NT2/D1 (cell line): Measurements from ENCODE around the gene RERG.

ENCODE experiments used
- DNase-seq: peaks from one replicate; pipeline ENCODE4 v3.0.0-alpha.2; 2011; ENCODE audit warnings: low read depth, low spot score
- H3K27me3 ChIP-seq: 2 replicates; pipeline ENCODE4 v1.6.0; 2011; ENCODE audit warnings: mild to moderate bottlenecking; ENCODE audit not compliant: insufficient read length, insufficient read depth
- H3K36me3 ChIP-seq: 2 replicates; pipeline ENCODE4 v1.6.1; 2011; ENCODE audit warnings: mild to moderate bottlenecking, low read length, mixed read lengths; ENCODE audit not compliant: insufficient read depth, insufficient read length
- H3K4me1 ChIP-seq: 2 replicates; pipeline ENCODE4 v1.5.1; 2011; ENCODE audit not compliant: insufficient read depth, insufficient read length
- H3K4me3 ChIP-seq: 2 replicates; pipeline ENCODE4 v1.5.1; 2011; ENCODE audit warnings: low read depth; ENCODE audit not compliant: insufficient read length
- H3K9ac ChIP-seq: 2 replicates; pipeline ENCODE4 v1.6.0; 2011; ENCODE audit warnings: low read depth; ENCODE audit not compliant: insufficient read length
- H3K9me3 ChIP-seq: 2 replicates; pipeline ENCODE4 v1.5.1; 2011; ENCODE audit warnings: mild to moderate bottlenecking, low read length; ENCODE audit not compliant: insufficient read depth
- SUZ12 ChIP-seq: IDR thresholded peaks from 2 replicates; pipeline ENCODE4 v1.6.1; 2011; ENCODE audit not compliant: insufficient read length, insufficient read depth; ENCODE audit errors: extremely low read depth
- YY1 ChIP-seq: IDR thresholded peaks from 2 replicates; pipeline ENCODE4 v1.6.1; 2011; ENCODE audit not compliant: insufficient read length, insufficient read depth
- ZNF274 ChIP-seq: IDR thresholded peaks from 2 replicates; pipeline ENCODE4 v1.6.1; 2011; ENCODE audit warnings: mild to moderate bottlenecking, low read depth, low read length

RERG gene, protein sequence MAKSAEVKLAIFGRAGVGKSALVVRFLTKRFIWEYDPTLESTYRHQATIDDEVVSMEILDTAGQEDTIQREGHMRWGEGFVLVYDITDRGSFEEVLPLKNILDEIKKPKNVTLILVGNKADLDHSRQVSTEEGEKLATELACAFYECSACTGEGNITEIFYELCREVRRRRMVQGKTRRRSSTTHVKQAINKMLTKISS

DNA sequence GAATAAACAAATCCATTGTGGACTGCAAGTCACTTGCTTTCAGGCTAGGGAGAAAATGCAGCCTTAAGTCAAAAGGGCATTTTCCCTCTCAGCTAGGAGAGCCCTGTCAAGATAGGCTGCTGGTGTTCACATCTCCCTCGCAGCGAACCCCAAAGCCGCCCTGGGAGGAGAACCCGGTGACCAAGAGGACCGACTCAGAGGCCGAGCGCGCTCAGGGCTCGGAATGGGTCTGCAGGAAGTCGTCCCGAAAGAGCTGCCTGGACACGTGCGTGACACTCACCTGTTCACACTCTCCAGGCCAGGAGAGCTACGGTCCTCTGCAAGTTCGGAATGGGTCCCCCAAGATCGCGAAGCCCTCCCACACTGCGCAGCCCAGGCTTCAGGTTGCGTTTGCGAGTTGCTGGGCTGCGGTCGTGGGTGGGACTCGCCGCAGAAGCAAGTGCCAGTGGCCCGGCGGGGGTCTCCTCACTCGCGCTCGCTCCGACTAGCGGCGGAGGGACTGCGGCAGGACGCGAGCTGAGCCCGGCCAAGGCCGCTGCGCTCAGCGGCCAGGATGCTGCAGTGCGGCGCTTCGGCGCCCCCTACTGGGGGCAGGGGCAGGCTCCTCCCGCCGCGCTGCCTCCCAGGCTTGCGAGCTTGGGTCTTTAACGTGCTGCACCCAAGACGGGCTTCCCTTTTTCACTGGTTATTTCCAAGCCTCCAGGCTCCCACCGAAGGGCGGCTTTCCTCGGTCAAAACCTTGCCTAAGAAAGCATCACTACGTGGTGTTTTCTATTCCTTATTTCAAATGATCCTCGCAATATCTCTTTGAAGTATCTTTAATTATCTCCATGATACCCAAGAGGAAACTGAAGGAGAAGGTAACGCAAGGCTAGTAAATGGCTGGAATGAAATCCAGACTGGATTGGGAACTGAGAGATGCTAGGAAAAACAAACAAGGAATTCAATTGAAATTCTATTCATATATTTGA, at the start of gene RERG:
Gene RERG, minus strand, starts transcription at position 503 of the 971 bp plus-strand sequence. CDS start 3,928 bp downstream, outside the sequence.
- Histone ChIP-seq H3K4me1 (peaks cover 4% of the 10 kb centered on the region), H3K4me3 (peak within 1 kb of the TSS; percentile 71), H3K36me3 (no peaks in the 10 kb centered on the region), H3K9ac (peak within 1 kb of the TSS; percentile 85), H3K27me3 (peaks cover 20% of the 10 kb centered on the region), H3K9me3 (no peaks in the 10 kb centered on the region)
- TF ChIP-seq YY1: no peak
- no peak for TF ChIP-seq ZNF274
- no peak for TF ChIP-seq SUZ12
- peak; percentile 98 for DNase-seq

DNA sequence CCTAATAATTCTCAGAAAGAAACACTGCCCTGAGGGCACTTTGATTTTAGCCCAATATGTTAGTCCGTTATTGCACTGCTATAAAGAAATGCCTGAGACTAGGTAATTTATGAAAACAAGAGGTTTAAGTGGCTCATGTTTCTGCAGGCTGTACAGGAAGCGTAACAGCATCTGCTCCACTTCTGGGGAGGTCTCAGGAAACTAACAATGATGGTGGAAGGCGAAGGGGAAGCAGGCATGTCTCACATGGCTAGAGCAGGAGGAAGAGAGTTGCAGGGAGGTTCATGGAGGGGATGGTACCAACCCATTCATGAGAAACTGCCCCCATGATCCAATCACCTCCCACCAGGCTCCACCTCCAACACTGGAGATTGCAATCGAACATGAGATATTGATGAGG, 49.4 kb upstream of the RERG start:
- Histone ChIP-seq H3K4me3 (no peak overlapping the region), H3K27me3 (no peaks in the 10 kb centered on the region), H3K4me1 (no peaks in the 10 kb centered on the region), H3K9ac (no peak overlapping the region), H3K9me3 (no peaks in the 10 kb centered on the region; the same call in 1 of the 2 replicates), H3K36me3 (no peaks in the 10 kb centered on the region)
- TF ChIP-seq SUZ12: no peak
- TF ChIP-seq YY1: no peak
- no peak for TF ChIP-seq ZNF274
- no peak for DNase-seq

DNA sequence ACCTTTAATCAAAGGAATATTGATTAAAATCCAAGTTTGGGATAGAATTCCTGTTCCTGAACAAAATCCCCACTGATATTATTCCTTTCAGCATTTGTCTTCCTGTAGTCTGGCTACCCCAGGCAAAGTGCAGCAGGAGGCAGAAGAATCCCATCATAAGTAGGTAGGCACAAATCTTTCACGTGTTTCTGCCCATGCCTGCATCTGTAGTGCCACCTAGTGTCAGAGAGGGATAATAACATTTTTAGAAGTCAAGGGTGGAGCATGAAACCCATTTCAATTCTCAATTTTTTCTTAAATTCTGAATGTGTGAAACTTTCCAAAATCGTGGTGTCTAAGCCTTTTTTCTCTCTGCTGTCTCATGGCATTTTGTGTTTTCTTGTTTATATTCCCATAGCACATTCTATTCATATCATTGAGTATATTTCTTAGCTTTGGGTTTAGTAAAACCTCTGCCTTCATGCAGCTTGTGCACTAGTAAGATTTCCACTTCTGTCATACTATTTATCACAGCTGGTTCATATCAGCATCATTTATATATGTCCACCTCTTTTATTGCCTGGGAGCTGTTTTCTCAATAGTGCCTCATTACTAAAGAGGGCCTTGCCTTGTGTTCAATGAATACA, 47.8 kb upstream of the RERG start:
- no peak for TF ChIP-seq SUZ12
- TF ChIP-seq YY1: no peak
- TF ChIP-seq ZNF274: no peak
- no peak overlapping the region for H3K9ac ChIP-seq
- no peaks in the 10 kb centered on the region for H3K4me1 ChIP-seq
- no peaks in the 10 kb centered on the region; the same call in 1 of the 2 replicates for H3K9me3 ChIP-seq
- peak; percentile 87 for DNase-seq
- H3K27me3 ChIP-seq: no peaks in the 10 kb centered on the region
- H3K36me3 ChIP-seq: no peaks in the 10 kb centered on the region
- H3K4me3 ChIP-seq: no peak overlapping the region

DNA sequence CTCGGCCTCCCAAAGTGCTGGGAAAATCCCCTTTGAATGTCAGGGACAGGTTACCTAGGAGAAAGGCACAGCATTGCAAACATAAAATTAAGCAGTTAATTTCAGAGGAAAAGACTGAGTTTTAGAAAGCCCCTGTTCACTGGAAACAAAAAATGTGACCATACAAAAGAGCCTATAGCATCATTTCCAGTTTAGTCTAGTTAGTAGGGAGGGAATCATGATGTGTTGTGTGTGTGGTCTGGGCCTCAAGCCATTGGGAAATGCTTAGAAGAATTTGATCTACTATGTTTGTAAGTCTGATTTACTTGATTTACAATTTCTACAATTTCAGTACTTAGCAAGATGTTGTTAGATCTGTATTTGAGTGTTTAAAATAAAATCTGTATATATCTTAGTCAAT, 47.1 kb upstream of the RERG start:
- no peaks in the 10 kb centered on the region for H3K27me3 ChIP-seq
- H3K4me1 ChIP-seq: no peaks in the 10 kb centered on the region
- TF ChIP-seq ZNF274: no peak
- no peak for TF ChIP-seq SUZ12
- no peak for TF ChIP-seq YY1
- no peak overlapping the region for H3K4me3 ChIP-seq
- no peak for DNase-seq
- no peak overlapping the region for H3K9ac ChIP-seq
- no peaks in the 10 kb centered on the region; the same call in 1 of the 2 replicates for H3K9me3 ChIP-seq
- H3K36me3 ChIP-seq: no peaks in the 10 kb centered on the region

DNA sequence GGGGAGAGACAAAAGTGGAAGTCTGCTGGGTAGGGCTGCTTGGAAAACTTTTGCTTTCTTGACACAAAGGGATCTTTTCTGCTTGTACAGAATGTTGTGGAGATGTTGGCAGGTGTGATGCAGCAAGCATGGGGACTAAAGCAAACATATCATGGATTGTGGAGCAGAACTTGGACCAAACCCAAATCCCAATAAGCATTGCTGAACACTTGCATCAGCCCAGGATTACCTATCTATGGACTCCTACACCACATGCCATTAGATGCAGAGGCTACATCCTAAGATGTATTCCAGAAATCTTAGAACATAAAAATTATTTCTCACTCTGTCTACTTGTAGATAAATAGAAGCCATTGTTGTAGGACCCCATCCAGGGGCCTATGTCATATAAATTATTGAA, 44.7 kb upstream of the RERG start:
- H3K4me1 ChIP-seq: no peaks in the 10 kb centered on the region
- no peak for DNase-seq
- no peaks in the 10 kb centered on the region; the same call in 1 of the 2 replicates for H3K9me3 ChIP-seq
- H3K36me3 ChIP-seq: no peaks in the 10 kb centered on the region
- H3K4me3 ChIP-seq: no peak overlapping the region
- no peak for TF ChIP-seq YY1
- TF ChIP-seq SUZ12: no peak
- no peak for TF ChIP-seq ZNF274
- H3K27me3 ChIP-seq: no peaks in the 10 kb centered on the region
- H3K9ac ChIP-seq: no peak overlapping the region

DNA sequence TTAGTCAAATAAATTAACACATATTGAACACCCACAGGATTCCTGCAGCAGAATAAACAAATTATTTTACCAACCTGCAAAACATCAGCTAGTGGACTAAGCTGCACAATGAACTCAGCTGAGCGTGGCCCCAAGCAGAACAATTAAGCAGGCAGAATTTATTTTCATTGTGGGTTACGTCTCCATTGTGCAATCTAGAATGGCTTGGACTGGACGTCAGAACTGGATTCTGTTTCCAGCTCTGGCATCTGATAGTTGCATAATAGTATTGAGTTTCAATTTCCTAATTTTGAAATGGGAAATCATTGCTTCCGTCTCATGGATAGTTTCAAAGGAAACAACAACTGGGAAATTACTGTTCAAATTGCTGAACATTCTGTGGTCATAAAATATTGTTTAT, 35.5 kb upstream of the RERG start:
- TF ChIP-seq ZNF274: no peak
- no peak for TF ChIP-seq SUZ12
- TF ChIP-seq YY1: no peak
- Histone ChIP-seq H3K27me3 (no peaks in the 10 kb centered on the region), H3K36me3 (no peaks in the 10 kb centered on the region), H3K9ac (no peak overlapping the region), H3K9me3 (peaks cover 16% of the 10 kb centered on the region), H3K4me3 (no peak overlapping the region), H3K4me1 (no peaks in the 10 kb centered on the region)
- no peak for DNase-seq

DNA sequence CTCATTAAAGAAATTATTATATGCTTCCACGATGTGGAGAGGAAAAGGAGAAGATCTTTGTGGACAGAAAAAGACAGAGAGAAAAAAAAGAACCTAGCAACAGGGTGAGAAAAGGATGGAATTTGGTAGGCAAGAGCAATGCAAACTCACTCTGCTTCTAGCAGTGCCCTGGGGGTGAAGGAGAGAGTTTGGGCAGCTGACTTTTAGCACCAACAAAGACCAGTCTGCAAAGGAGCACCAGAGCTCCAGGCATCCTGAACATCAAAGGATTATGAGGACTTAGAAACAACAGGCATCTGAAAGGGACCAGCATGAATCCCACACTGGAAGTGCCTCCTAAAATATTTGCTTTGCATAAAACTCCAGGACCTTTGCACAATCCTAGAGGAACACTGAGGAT, 32.8 kb upstream of the RERG start:
- no peak overlapping the region for H3K9ac ChIP-seq
- H3K9me3 ChIP-seq: peaks cover 13% of the 10 kb centered on the region
- no peaks in the 10 kb centered on the region for H3K36me3 ChIP-seq
- DNase-seq: peak; percentile 78
- no peaks in the 10 kb centered on the region for H3K4me1 ChIP-seq
- no peak overlapping the region for H3K4me3 ChIP-seq
- TF ChIP-seq SUZ12 (no peak), YY1 (no peak), ZNF274 (no peak)
- no peaks in the 10 kb centered on the region for H3K27me3 ChIP-seq
